Upper lobe of right lung (tissue), 1 donor: ENCODE measurements around the gene COG7. TPM values are rescaled to one million over a fixed set of nuclear protein-coding genes. Genes with fewer than 3 reads are reported as not detected.
A peak's percentile ranks its signal among the peaks of the same experiment; 100 is the strongest.
"Not testable (repeated sequence)": the region's sequence is repeated elsewhere in the genome, so short reads cannot be mapped to it uniquely, and the experiment has no call there.

Experiments used
- ATAC-seq: fragments of 200-7000 bp; cut with Tn5 transposase; one replicate; pipeline ENCODE4 v1.9.1; 2020; ENCODE audit warnings: mild to moderate bottlenecking, moderate library complexity
- DNase-seq: peaks from one replicate; pipeline ENCODE4 v3.0.0-alpha.2; 2020
- H3K27ac ChIP-seq: fragments of 200-600 bp; one replicate; pipeline ENCODE4 v1.8.0; 2022
- H3K27me3 ChIP-seq: fragments of 200-600 bp; one replicate; pipeline ENCODE4 v1.8.0; 2022; ENCODE audit warnings: mild to moderate bottlenecking
- H3K36me3 ChIP-seq: fragments of 200-600 bp; one replicate; pipeline ENCODE4 v1.8.0; 2022
- H3K4me1 ChIP-seq: fragments of 200-600 bp; one replicate; pipeline ENCODE4 v1.8.0; 2022
- H3K4me3 ChIP-seq: fragments of 200-600 bp; one replicate; pipeline ENCODE4 v1.8.0; 2022; ENCODE audit warnings: mild to moderate bottlenecking
- H3K9me3 ChIP-seq: fragments of 200-600 bp; one replicate; pipeline ENCODE4 v1.8.0; 2022
- CTCF ChIP-seq: fragments of 200-600 bp; IDR thresholded peaks from one replicate; pipeline ENCODE4 v1.8.0; 2022; ENCODE audit warnings: antibody characterized with exemption
- intact Hi-C: fragments of 100-400 bp; cut with DNase I; formaldehyde crosslinking; loops from one replicate; pipeline ENCODE4 v1.11.0; 2022
- total RNA-seq: library from RNA; stranded (reverse); fragmentation: NEBNext Ultra II Directional; extraction: Animal tissue kit (Norgen Biotek cat#: 25700); gene quantifications from one replicate; pipeline ENCODE4 v1.2.1, GENCODE V29; 2021
- donor health status: DM: no; HTN: yes; CAD: no; lungs with severe emphysema.

The COG7 gene
- total RNA-seq, 1 donor from 2014 or later = 21.2 TPM

GRCh38 chr16:23394141-23394831 is 58.7 kb downstream of the COG7 start:
- intact Hi-C loops = no loop called here
- Histone ChIP-seq H3K27me3 (no peaks in the 10 kb centered on the region), H3K9me3 (no peaks in the 10 kb centered on the region), H3K4me1 (peaks cover 8% of the 10 kb centered on the region), H3K4me3 (no peak overlapping the region), H3K27ac (peak overlapping the region; percentile 67), H3K36me3 (peaks cover 67% of the 10 kb centered on the region)
- no peak for TF ChIP-seq CTCF
- no peak for ATAC-seq
- no peak for DNase-seq

DNA sequence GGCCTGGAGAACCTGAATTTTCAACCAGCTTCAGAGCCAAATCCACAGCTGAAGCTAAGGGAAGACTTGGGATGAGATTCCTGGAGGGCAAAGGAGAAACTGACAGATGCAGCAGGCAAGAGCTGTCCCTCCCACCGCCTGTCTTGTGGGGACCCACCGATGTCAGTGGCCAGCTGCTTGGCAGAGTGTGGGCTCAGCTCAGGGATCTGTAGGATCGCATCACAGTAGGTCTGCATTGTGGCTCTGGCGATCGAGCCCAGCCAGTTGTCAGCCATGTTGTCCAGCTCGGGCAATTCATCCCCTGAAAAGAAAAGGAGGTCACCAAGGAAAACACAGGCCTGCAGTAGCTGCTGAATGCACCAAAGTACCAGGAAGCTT is 60.8 kb downstream of the COG7 start:
- Histone ChIP-seq H3K27me3 (no peaks in the 10 kb centered on the region), H3K36me3 (peaks cover 61% of the 10 kb centered on the region)
- ATAC-seq = no peak

GRCh38 chr16:23391381-23392222 is 61.4 kb downstream of the COG7 start:
- Histone ChIP-seq H3K27ac (peak overlapping the region; percentile 38), H3K27me3 (no peaks in the 10 kb centered on the region), H3K4me3 (no peak overlapping the region), H3K4me1 (peaks cover 5% of the 10 kb centered on the region), H3K9me3 (no peaks in the 10 kb centered on the region), H3K36me3 (peaks cover 55% of the 10 kb centered on the region)
- TF ChIP-seq CTCF = no peak
- peak; percentile 75 for ATAC-seq
- DNase-seq = peak; percentile 76
- intact Hi-C loops = no loop called here

More for the DNA sequence above, 60.8 kb downstream of the COG7 start:
- peak overlapping the region; percentile 38 for H3K27ac ChIP-seq
- intact Hi-C loops = no loop called here
- DNase-seq = no peak
- H3K4me3 ChIP-seq = no peak overlapping the region
- TF ChIP-seq CTCF = no peak
- H3K9me3 ChIP-seq = no peaks in the 10 kb centered on the region
- H3K4me1 ChIP-seq = peaks cover 5% of the 10 kb centered on the region

- H3K27ac ChIP-seq, ATAC-seq, intact Hi-C loops, H3K4me1 ChIP-seq, H3K9me3 ChIP-seq, H3K4me3 ChIP-seq, H3K27me3 ChIP-seq, DNase-seq: not testable (repeated sequence)
- H3K36me3 ChIP-seq = peaks cover 47% of the 10 kb centered on the region
Observed at GRCh38 chr16:23389936-23390335, 63.1 kb downstream of the COG7 start.

GRCh38 chr16:23389201-23389600 is 63.8 kb downstream of the COG7 start:
- H3K27ac ChIP-seq = no peak overlapping the region
- H3K4me3 ChIP-seq = no peak overlapping the region
- peaks cover 47% of the 10 kb centered on the region for H3K36me3 ChIP-seq
- ATAC-seq (no peak), DNase-seq (no peak)
- TF ChIP-seq CTCF = no peak
- peaks cover 5% of the 10 kb centered on the region for H3K4me1 ChIP-seq
- intact Hi-C loops = no loop called here
- no peaks in the 10 kb centered on the region for H3K9me3 ChIP-seq
- no peaks in the 10 kb centered on the region for H3K27me3 ChIP-seq

DNA sequence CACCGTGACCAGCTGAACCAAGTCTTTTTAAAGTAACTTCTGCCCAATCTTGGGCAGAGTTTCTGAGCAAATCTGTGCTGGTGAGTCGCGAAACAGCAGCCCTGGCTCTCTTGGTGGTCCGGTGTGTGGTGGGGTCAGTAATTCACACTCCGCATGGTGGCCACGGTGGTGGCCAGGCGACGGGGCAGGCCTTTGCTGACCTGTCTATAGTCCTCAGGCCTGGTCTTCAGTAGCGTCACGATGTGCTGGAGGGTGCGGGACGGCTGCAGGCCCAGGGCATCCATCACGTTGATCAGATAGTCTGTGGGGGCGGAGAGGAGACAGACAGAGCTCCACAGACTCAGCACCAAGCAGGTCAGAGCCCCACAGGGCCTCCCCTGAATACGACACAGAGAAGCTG is 64.2 kb downstream of the COG7 start:
- intact Hi-C loops = no loop called here
- ATAC-seq (no peak), DNase-seq (peak; percentile 30)
- Histone ChIP-seq H3K27ac (no peak overlapping the region), H3K27me3 (no peaks in the 10 kb centered on the region), H3K4me1 (peaks cover 5% of the 10 kb centered on the region), H3K36me3 (peaks cover 47% of the 10 kb centered on the region), H3K4me3 (no peak overlapping the region), H3K9me3 (no peaks in the 10 kb centered on the region)
- TF ChIP-seq CTCF = no peak
